Kidney (tissue), 14 donors: Measurements from ENCODE around the gene CLCA2. TPM values are rescaled to one million over a fixed set of nuclear protein-coding genes. Genes with fewer than 3 reads are reported as not detected.

Experiments
- DNase-seq, 5 donors: peaks; one replicate each; pipeline ENCODE4 v3.0.0-alpha.2; 2013 to 2020
- FAIRE-seq: peaks from 2 replicates; lab custom pipeline; 2012; peaks lifted over from hg19 to GRCh38; lab: Jason Lieb, UNC
- H3K27ac ChIP-seq, 2 donors: one replicate each; pipeline ENCODE4 v1.7.0; 2013; ENCODE audit warnings: low read depth in 2 of 2, low read length in 2 of 2, inconsistent platforms in 1 of 2
- H3K27me3 ChIP-seq: one replicate; pipeline ENCODE4 v1.7.1; 2013; ENCODE audit warnings: low read length, inconsistent platforms; ENCODE audit not compliant: control insufficient read depth, insufficient read depth
- H3K36me3 ChIP-seq, 3 donors: one replicate each; pipeline versions ENCODE4 v1.7.0 to v1.7.1; 2013; ENCODE audit warnings: low read length in 3 of 3, control low read depth in 1 of 3, inconsistent platforms in 1 of 3; ENCODE audit not compliant: insufficient read depth in 3 of 3, control insufficient read depth in 2 of 3
- H3K4me1 ChIP-seq, 3 donors: one replicate each; pipeline versions ENCODE4 v1.7.0 to v1.7.1; 2013; ENCODE audit warnings: low read length in 3 of 3, inconsistent platforms in 1 of 3, low read depth in 1 of 3; ENCODE audit not compliant: control insufficient read depth in 2 of 3, insufficient read depth in 2 of 3
- H3K4me3 ChIP-seq, 3 donors: one replicate each; pipeline versions ENCODE4 v1.7.0 to v1.8.1; 2013; ENCODE audit warnings: low read length in 3 of 3, control low read depth in 1 of 3, inconsistent platforms in 1 of 3
- H3K9ac ChIP-seq, 3 donors: one replicate each; pipeline versions ENCODE4 v1.7.0 to v1.7.1; 2013; ENCODE audit warnings: low read length in 3 of 3, control low read depth in 1 of 3, inconsistent platforms in 1 of 3
- H3K9me3 ChIP-seq, 3 donors: one replicate each; pipeline versions ENCODE4 v1.7.0 to v1.7.1; 2013; ENCODE audit warnings: low read length in 3 of 3, control low read depth in 1 of 3, inconsistent platforms in 1 of 3; ENCODE audit not compliant: control insufficient read depth in 2 of 3, insufficient read depth in 1 of 3
- CTCF ChIP-seq: IDR thresholded peaks from 3 replicates; pipeline ENCODE4 v1.5.1; 2012; ENCODE audit warnings: mild to moderate bottlenecking, moderate library complexity, borderline replicate concordance; ENCODE audit not compliant: insufficient read depth; ENCODE audit errors: extremely low read depth
- intact Hi-C: fragments of 100-400 bp; cut with DNase I; formaldehyde crosslinking; loops from one replicate; pipeline ENCODE4 v1.11.1; 2022
- polyA plus RNA-seq: library from polyadenylated mRNA; stranded (reverse); fragments of 350-450 nt; fragmentation: Illumina TruSeq; extraction: RNeasy Lipid Tissue Mini Kit (QIAGEN cat#74804); gene quantifications from one replicate; pipeline ENCODE4 v1.2.3, GENCODE V29; 2014; ENCODE audit warnings: low read depth, low replicate concordance; ENCODE audit not compliant: insufficient read depth
- total RNA-seq: library from RNA; stranded (reverse); fragmentation: NEBNext Ultra II Directional; extraction: Animal tissue kit (Norgen Biotek cat#: 25700); gene quantifications from one replicate; pipeline ENCODE4 v1.2.1, GENCODE V29; 2021
- donor health status: control.
- donor health status: control.
- donor health status: control.
- donor health status: control.
- donor health status: control.
- donor health status: DM: yes; HTN: yes; CAD: no.
- donor health status: Normal renal cell carcinoma (clear cell type).

CLCA2 gene
- total and polyA plus RNA-seq, 2 donors from 2014 or later = not detected

GRCh38 chr1:86468501-86468977, 44.6 kb downstream of the CLCA2 start, which contains the start of gene CLCA1:
Gene CLCA1 (plus strand): TSS chr1:86468927. CDS start chr1:86468972, 45 bp downstream.
- H3K9me3 ChIP-seq = no peaks in the 10 kb centered on the region
- intact Hi-C loops = no loop called here
- H3K36me3 ChIP-seq = no peaks in the 10 kb centered on the region
- TF ChIP-seq CTCF = no peak
- no peak within 1 kb of the TSS for H3K4me3 ChIP-seq
- no peaks in the 10 kb centered on the region for H3K27me3 ChIP-seq
- DNase-seq (no peak), FAIRE-seq (no peak)
- no peak within 1 kb of the TSS for H3K9ac ChIP-seq
- no peaks in the 10 kb centered on the region for H3K4me1 ChIP-seq
- no peak within 1 kb of the TSS for H3K27ac ChIP-seq

DNA sequence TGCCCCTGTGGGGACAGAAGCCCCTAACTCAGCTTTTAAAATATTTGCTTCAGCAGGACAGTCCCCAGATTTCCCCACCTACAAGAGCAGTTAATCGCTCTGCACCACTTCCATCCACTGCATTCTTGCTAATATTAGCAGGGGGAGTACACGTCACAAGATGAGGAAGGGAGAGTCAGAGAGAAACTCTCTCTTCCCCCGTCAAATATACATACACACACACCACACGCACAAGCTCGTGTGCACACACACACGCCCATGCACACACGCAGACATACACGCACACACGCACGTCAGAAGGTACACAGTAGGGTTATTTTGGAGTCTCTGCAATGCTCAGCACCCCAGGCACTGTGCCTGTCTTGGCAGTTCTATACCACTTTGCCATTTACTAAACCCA, 46.9 kb downstream of the CLCA2 start:
- FAIRE-seq (no peak), DNase-seq (no peak)
- Histone ChIP-seq H3K27me3 (no peaks in the 10 kb centered on the region), H3K4me1 (no peaks in the 10 kb centered on the region), H3K9ac (no peak overlapping the region), H3K4me3 (no peak overlapping the region), H3K9me3 (no peaks in the 10 kb centered on the region), H3K36me3 (no peaks in the 10 kb centered on the region), H3K27ac (no peak overlapping the region)
- intact Hi-C loops = no loop called here
- no peak for TF ChIP-seq CTCF

- FAIRE-seq (no peak), DNase-seq (no peak)
- H3K9me3 ChIP-seq = no peaks in the 10 kb centered on the region
- no peaks in the 10 kb centered on the region for H3K27me3 ChIP-seq
- H3K4me3 ChIP-seq = no peak overlapping the region
- intact Hi-C loops = no loop called here
- no peak overlapping the region for H3K27ac ChIP-seq
- no peak overlapping the region for H3K9ac ChIP-seq
- TF ChIP-seq CTCF = no peak
- H3K4me1 ChIP-seq = no peaks in the 10 kb centered on the region
- no peaks in the 10 kb centered on the region for H3K36me3 ChIP-seq
These were observed 47.3 kb downstream of the CLCA2 start for GRCh38 chr1:86471291-86471690.

GRCh38 chr1:86472152-86472551, 48.2 kb downstream of the CLCA2 start:
- no peak overlapping the region for H3K9ac ChIP-seq
- H3K4me3 ChIP-seq = no peak overlapping the region
- no peaks in the 10 kb centered on the region for H3K27me3 ChIP-seq
- no peak for DNase-seq
- FAIRE-seq = no peak
- no peak overlapping the region for H3K27ac ChIP-seq
- intact Hi-C loops = no loop called here
- H3K9me3 ChIP-seq = no peaks in the 10 kb centered on the region
- no peak for TF ChIP-seq CTCF
- H3K36me3 ChIP-seq = no peaks in the 10 kb centered on the region
- no peaks in the 10 kb centered on the region for H3K4me1 ChIP-seq
